HEK293 (cell line): ENCODE measurements around the gene ATP8A2.

Experiments
- CTCF ChIA-PET: fragments of 350-600 bp; formaldehyde crosslinking; extraction: SDS; loops from one replicate; lab custom pipeline; 2021; ENCODE audit warnings: antibody characterized with exemption; lab: Yijun Ruan, JAX
- POLR2A ChIA-PET: fragments of 300-600 bp; formaldehyde crosslinking; extraction: SDS; loops from one replicate; lab custom pipeline; 2020; ENCODE audit warnings: antibody characterized with exemption, inconsistent platforms; lab: Yijun Ruan, JAX
- H3K27ac ChIP-seq: fragments of 200-500 bp; sonication (Bioruptor generic); 2 replicates; pipeline ENCODE4 v1.5.1; 2014; ENCODE audit warnings: low read depth, low read length, control low read depth, inconsistent platforms; ENCODE audit errors: extremely low read depth
- H3K36me3 ChIP-seq, 2 experiments: fragments of 200-500 bp in 1 of 2; sonication (Bioruptor generic) in 1 of 2; 1 replicate in 1 of 2; 2 replicates in 1 of 2; pipeline ENCODE4 v1.5.1; 2014 to 2017; ENCODE audit warnings: inconsistent platforms in 2 of 2, low read length in 2 of 2; ENCODE audit not compliant: control insufficient read depth in 2 of 2, insufficient read depth in 1 of 2
- H3K4me1 ChIP-seq: fragments of 200-500 bp; sonication (Bioruptor generic); 2 replicates; pipeline ENCODE4 v1.5.1; 2014; ENCODE audit warnings: mild to moderate bottlenecking, low read length, inconsistent platforms; ENCODE audit not compliant: control insufficient read depth, insufficient read depth
- H3K4me3 ChIP-seq: 2 replicates; pipeline ENCODE4 v1.5.1; 2011; ENCODE audit warnings: low read depth, mild to moderate bottlenecking, control low read depth, low read length, moderate library complexity
- H3K9me3 ChIP-seq: fragments of 200-500 bp; sonication (Bioruptor generic); 2 replicates; pipeline ENCODE4 v1.5.1; 2014; ENCODE audit warnings: low read depth, low read length, inconsistent platforms; ENCODE audit not compliant: control insufficient read depth, insufficient read depth
- CTCF ChIP-seq: fragments of 450-650 bp; formaldehyde crosslinking; IDR thresholded peaks from 2 replicates; pipeline ENCODE4 v1.5.1; 2016; ENCODE audit warnings: missing biosample characterization, missing genetic modification characterization
- GFI1B ChIP-seq: fragments of 450-650 bp; formaldehyde crosslinking; IDR thresholded peaks from 2 replicates; pipeline ENCODE4 v1.5.1; 2016; ENCODE audit warnings: missing biosample characterization, missing genetic modification characterization
- HIC1 ChIP-seq: fragments of 450-650 bp; formaldehyde crosslinking; IDR thresholded peaks from 2 replicates; pipeline ENCODE4 v1.5.1; 2016; ENCODE audit warnings: missing biosample characterization, missing genetic modification characterization
- HOXC10 ChIP-seq: sonication (generic); formaldehyde crosslinking; IDR thresholded peaks from 2 replicates; pipeline ENCODE4 v1.8.1; 2023; ENCODE audit warnings: mild to moderate bottlenecking, missing genetic modification reagents
- KLF9 ChIP-seq: fragments of 450-650 bp; formaldehyde crosslinking; IDR thresholded peaks from 2 replicates; pipeline ENCODE4 v1.5.1; 2016; ENCODE audit warnings: missing biosample characterization, missing genetic modification characterization, low read depth
- OSR2 ChIP-seq: fragments of 450-650 bp; formaldehyde crosslinking; IDR thresholded peaks from 2 replicates; pipeline ENCODE4 v1.5.1; 2016; ENCODE audit warnings: missing biosample characterization, missing genetic modification characterization
- PBX3 ChIP-seq: sonication (generic); formaldehyde crosslinking; IDR thresholded peaks from 2 replicates; pipeline ENCODE4 v1.8.1; 2022; ENCODE audit warnings: mild to moderate bottlenecking, moderate library complexity, missing genetic modification reagents
- WT1 ChIP-seq: fragments of 450-650 bp; formaldehyde crosslinking; IDR thresholded peaks from 2 replicates; pipeline ENCODE4 v1.5.1; 2016; ENCODE audit warnings: missing biosample characterization, missing genetic modification characterization
- ZBTB44 ChIP-seq: fragments of 450-650 bp; IDR thresholded peaks from 2 replicates; pipeline ENCODE4 v1.5.1; 2018; ENCODE audit warnings: missing biosample characterization, mild to moderate bottlenecking, missing genetic modification characterization
- ZNF112 ChIP-seq: fragments of 450-650 bp; formaldehyde crosslinking; IDR thresholded peaks from 2 replicates; pipeline ENCODE4 v1.5.0; 2017; ENCODE audit warnings: missing biosample characterization, missing genetic modification characterization
- ZNF114 ChIP-seq: fragments of 450-650 bp; formaldehyde crosslinking; IDR thresholded peaks from 2 replicates; pipeline ENCODE4 v1.5.0; 2017; ENCODE audit warnings: missing biosample characterization, missing genetic modification characterization
- ZNF140 ChIP-seq: fragments of 450-650 bp; formaldehyde crosslinking; IDR thresholded peaks from 2 replicates; pipeline ENCODE4 v1.5.1; 2016; ENCODE audit warnings: missing biosample characterization, missing genetic modification characterization
- ZNF148 ChIP-seq: fragments of 450-650 bp; formaldehyde crosslinking; IDR thresholded peaks from 2 replicates; pipeline ENCODE4 v1.5.0; 2017; ENCODE audit warnings: missing biosample characterization, missing genetic modification characterization, borderline replicate concordance
- ZNF221 ChIP-seq: fragments of 450-650 bp; formaldehyde crosslinking; IDR thresholded peaks from 2 replicates; pipeline ENCODE4 v1.5.1; 2017; ENCODE audit warnings: missing biosample characterization, missing genetic modification characterization, borderline replicate concordance
- ZNF24 ChIP-seq: fragments of 450-650 bp; formaldehyde crosslinking; IDR thresholded peaks from 2 replicates; pipeline ENCODE4 v1.5.1; 2016; ENCODE audit warnings: missing biosample characterization, missing genetic modification characterization
- ZNF302 ChIP-seq: fragments of 450-650 bp; formaldehyde crosslinking; IDR thresholded peaks from 2 replicates; pipeline ENCODE4 v1.5.1; 2016; ENCODE audit warnings: missing biosample characterization, missing genetic modification characterization, low read depth
- ZNF529 ChIP-seq: fragments of 450-650 bp; formaldehyde crosslinking; IDR thresholded peaks from 2 replicates; pipeline ENCODE4 v1.5.1; 2017; ENCODE audit warnings: missing genetic modification characterization, missing biosample characterization; ENCODE audit not compliant: insufficient replicate concordance
- ZNF561 ChIP-seq: fragments of 450-650 bp; IDR thresholded peaks from 2 replicates; pipeline ENCODE4 v1.5.1; 2018; ENCODE audit warnings: missing biosample characterization, missing genetic modification characterization, borderline replicate concordance
- ZNF571 ChIP-seq: fragments of 450-650 bp; formaldehyde crosslinking; IDR thresholded peaks from 2 replicates; pipeline ENCODE4 v1.5.0; 2017; ENCODE audit warnings: missing biosample characterization, missing genetic modification characterization
- ZNF600 ChIP-seq: fragments of 450-650 bp; formaldehyde crosslinking; IDR thresholded peaks from 2 replicates; pipeline ENCODE4 v1.5.1; 2016; ENCODE audit warnings: missing biosample characterization, missing genetic modification characterization
- ZNF626 ChIP-seq: fragments of 450-650 bp; sonication (Bioruptor Pico); formaldehyde crosslinking; IDR thresholded peaks from 2 replicates; pipeline ENCODE4 v1.5.1; 2018; ENCODE audit warnings: missing biosample characterization, missing genetic modification characterization, inconsistent platforms
- ZNF701 ChIP-seq: fragments of 450-650 bp; formaldehyde crosslinking; IDR thresholded peaks from 2 replicates; pipeline ENCODE4 v1.5.1; 2016; ENCODE audit warnings: missing biosample characterization, missing genetic modification characterization
- ZNF830 ChIP-seq: fragments of 450-650 bp; IDR thresholded peaks from 2 replicates; pipeline ENCODE4 v1.5.0; 2018; ENCODE audit warnings: missing biosample characterization, missing genetic modification characterization, low read depth, mild to moderate bottlenecking, moderate library complexity
- ZNF843 ChIP-seq: fragments of 450-650 bp; formaldehyde crosslinking; IDR thresholded peaks from 2 replicates; pipeline ENCODE4 v1.5.1; 2016; ENCODE audit warnings: missing biosample characterization, missing genetic modification characterization

Gene ATP8A2

GRCh38 chr13:25699056-25699455, 327.3 kb downstream of the ATP8A2 start (continued):
- TF ChIP-seq ZNF221 (no peak), ZNF529 (no peak), WT1 (no peak), ZNF626 (tag by site-specific recombination) (no peak)
- TF ChIP-seq, all 188 proteins: peak for 0

GRCh38 chr13:25699600-25699999, 327.8 kb downstream of the ATP8A2 start:
- POLR2A ChIA-PET: no interaction called here
- no peak for TF ChIP-seq GFI1B
- TF ChIP-seq ZNF600 (tag by site-specific recombination): no peak
- no peak for TF ChIP-seq CTCF (tag by site-specific recombination)
- no peak for TF ChIP-seq ZNF843
- TF ChIP-seq HOXC10: no peak
- TF ChIP-seq KLF9: no peak
- no peak for TF ChIP-seq ZNF148 (tag by site-specific recombination)
- TF ChIP-seq ZNF302: no peak
- no peak for TF ChIP-seq ZNF24 (tag by site-specific recombination)
- TF ChIP-seq PBX3: no peak
- TF ChIP-seq ZNF114 (tag by site-specific recombination): no peak
- no peak for TF ChIP-seq ZNF571 (tag by site-specific recombination)
- TF ChIP-seq OSR2 (tag by site-specific recombination): no peak
- no peak for TF ChIP-seq ZNF561 (tag by site-specific recombination)
- TF ChIP-seq ZNF830 (tag by site-specific recombination): no peak
- no peak for TF ChIP-seq ZNF701
- no peak for TF ChIP-seq HIC1 (tag by site-specific recombination)
- TF ChIP-seq ZNF112 (tag by site-specific recombination): no peak
- no peak for TF ChIP-seq ZBTB44
- no peak for TF ChIP-seq ZNF140 (tag by site-specific recombination)

More at GRCh38 chr13:25699600-25699999, 327.8 kb downstream of the ATP8A2 start:
- Histone ChIP-seq H3K36me3 (no peaks in the 10 kb centered on the region), H3K4me1 (no peaks in the 10 kb centered on the region), H3K9me3 (no peaks in the 10 kb centered on the region), H3K4me3 (no peak overlapping the region), H3K27ac (no peak overlapping the region)
- CTCF ChIA-PET: no interaction called here
